Dendritic cell treated with granulocyte-macrophage colony-stimulating factor and Interleukin-4, amounts not matched to agents 40 ng/mL and 50 ng/mL, for 4 days (primary cell): ENCODE results near the gene ZIC2.
"Not testable (repeated sequence)": the region's sequence is repeated elsewhere in the genome, so short reads cannot be mapped to it uniquely, and the experiment has no call there.

Experiments
- H3K27ac Mint-ChIP-seq: one replicate; pipeline ENCODE4 v1.8.0; 2022; ENCODE audit warnings: mild to moderate bottlenecking, mixed read lengths
- H3K27me3 Mint-ChIP-seq: one replicate; pipeline ENCODE4 v1.8.0; 2022; ENCODE audit warnings: mild to moderate bottlenecking, mixed read lengths
- H3K36me3 Mint-ChIP-seq: one replicate; pipeline ENCODE4 v1.8.0; 2022; ENCODE audit warnings: low read depth, mixed read lengths
- H3K4me1 Mint-ChIP-seq: one replicate; pipeline ENCODE4 v1.8.0; 2022; ENCODE audit warnings: low read depth, mixed read lengths
- H3K4me3 Mint-ChIP-seq: one replicate; pipeline ENCODE4 v1.8.0; 2022; ENCODE audit warnings: mild to moderate bottlenecking, moderate library complexity, mixed read lengths
- H3K9me3 Mint-ChIP-seq: one replicate; pipeline ENCODE4 v1.8.0; 2022; ENCODE audit warnings: mixed read lengths
- intact Hi-C: fragments of 100-400 bp; cut with micrococcal nuclease; formaldehyde crosslinking; loops from one replicate; pipeline ENCODE4 v1.15.0; 2022

The ZIC2 gene

GRCh38 chr13:100022798-100023197 lies 41.2 kb downstream of the ZIC2 start:
- H3K4me1 Mint-ChIP-seq, result no peaks in the 10 kb centered on the region
- H3K9me3 Mint-ChIP-seq, result no peaks in the 10 kb centered on the region
- no peak overlapping the region for H3K4me3 Mint-ChIP-seq
- H3K27ac Mint-ChIP-seq, result no peak overlapping the region
- intact Hi-C loops, result no loop called here
- no peaks in the 10 kb centered on the region for H3K36me3 Mint-ChIP-seq
- no peaks in the 10 kb centered on the region for H3K27me3 Mint-ChIP-seq

- H3K4me3 Mint-ChIP-seq, result no peak overlapping the region
- H3K36me3 Mint-ChIP-seq, result no peaks in the 10 kb centered on the region
- no peaks in the 10 kb centered on the region for H3K27me3 Mint-ChIP-seq
- intact Hi-C loops, result no loop called here
- no peak overlapping the region for H3K27ac Mint-ChIP-seq
- H3K9me3 Mint-ChIP-seq, result no peaks in the 10 kb centered on the region
- no peaks in the 10 kb centered on the region for H3K4me1 Mint-ChIP-seq
Measured at GRCh38 chr13:100024023-100024422, 42.4 kb downstream of the ZIC2 start.

- no peaks in the 10 kb centered on the region for H3K36me3 Mint-ChIP-seq
- no peaks in the 10 kb centered on the region for H3K9me3 Mint-ChIP-seq
- no peak overlapping the region for H3K27ac Mint-ChIP-seq
- H3K4me1 Mint-ChIP-seq, result no peaks in the 10 kb centered on the region
- intact Hi-C loops, result no loop called here
- no peak overlapping the region for H3K4me3 Mint-ChIP-seq
- peaks cover 21% of the 10 kb centered on the region for H3K27me3 Mint-ChIP-seq
Measured at GRCh38 chr13:100029933-100030332, 48.3 kb downstream of the ZIC2 start.

GRCh38 chr13:100032642-100033041 lies 51.1 kb downstream of the ZIC2 start:
- intact Hi-C loops, H3K4me1 Mint-ChIP-seq, H3K36me3 Mint-ChIP-seq, H3K27ac Mint-ChIP-seq, H3K4me3 Mint-ChIP-seq, H3K9me3 Mint-ChIP-seq: not testable (repeated sequence)
- peaks cover 23% of the 10 kb centered on the region for H3K27me3 Mint-ChIP-seq

- Mint-ChIP-seq H3K9me3 (no peaks in the 10 kb centered on the region), H3K27ac (no peak overlapping the region), H3K4me1 (no peaks in the 10 kb centered on the region), H3K36me3 (no peaks in the 10 kb centered on the region), H3K27me3 (peaks cover 23% of the 10 kb centered on the region), H3K4me3 (no peak overlapping the region)
- intact Hi-C loops, result no loop called here
Measured at GRCh38 chr13:100035936-100036335, 54.4 kb downstream of the ZIC2 start.
